Activated CD8-positive, alpha-beta memory T cell treated with anti-CD3 and anti-CD28 coated beads for 48 hours (primary cell): ENCODE data around the gene MYO9A.

ENCODE experiments used
- DNase-seq, 3 experiments: peaks; one replicate each; pipeline ENCODE4 v3.0.0-alpha.2; 2020; ENCODE audit warnings: low read depth in 2 of 3, low spot score in 2 of 3

The MYO9A gene

GRCh38 chr15:71791975-71792374 is 326.0 kb downstream of the MYO9A start:
- DNase-seq, result no peak

- no peak for DNase-seq
Measured at GRCh38 chr15:71790081-71790480, 327.9 kb downstream of the MYO9A start.

GRCh38 chr15:71789616-71790015 is 328.3 kb downstream of the MYO9A start:
- no peak for DNase-seq

GRCh38 chr15:71788646-71789579 is 329.0 kb downstream of the MYO9A start:
- DNase-seq, result no peak

GRCh38 chr15:71786673-71787072 is 331.3 kb downstream of the MYO9A start:
- no peak for DNase-seq

GRCh38 chr15:71785996-71786395 is 332.0 kb downstream of the MYO9A start:
- no peak for DNase-seq

- no peak for DNase-seq
Measured at GRCh38 chr15:71784719-71785118, 333.2 kb downstream of the MYO9A start.

GRCh38 chr15:71782422-71783165 is 335.4 kb downstream of the MYO9A start:
- DNase-seq, result no peak

GRCh38 chr15:71781965-71782265 is 336.0 kb downstream of the MYO9A start:
- DNase-seq, result no peak

GRCh38 chr15:71781179-71781964 is 336.6 kb downstream of the MYO9A start:
- DNase-seq, result no peak

GRCh38 chr15:71780115-71780976 is 337.6 kb downstream of the MYO9A start:
- DNase-seq, result no peak

- DNase-seq, result no peak
Measured at GRCh38 chr15:71779073-71779797, 338.7 kb downstream of the MYO9A start.

- no peak for DNase-seq
Measured at GRCh38 chr15:71777216-71777943, 340.6 kb downstream of the MYO9A start.

- no peak for DNase-seq
Measured at GRCh38 chr15:71776304-71776703, 341.6 kb downstream of the MYO9A start.

GRCh38 chr15:71775856-71776255 is 342.1 kb downstream of the MYO9A start:
- no peak for DNase-seq

GRCh38 chr15:71773206-71773859 is 344.6 kb downstream of the MYO9A start:
- DNase-seq, result no peak
